NCI-H2227 treated with DMSO at 0.1 percent for 48 hours (cell line): ENCODE measurements around the gene PPP1R10.

ENCODE experiments used
- DNase-seq: peaks from one replicate; lab custom pipeline; 2025; lab: John Stamatoyannopoulos, UW

PPP1R10 gene

DNA sequence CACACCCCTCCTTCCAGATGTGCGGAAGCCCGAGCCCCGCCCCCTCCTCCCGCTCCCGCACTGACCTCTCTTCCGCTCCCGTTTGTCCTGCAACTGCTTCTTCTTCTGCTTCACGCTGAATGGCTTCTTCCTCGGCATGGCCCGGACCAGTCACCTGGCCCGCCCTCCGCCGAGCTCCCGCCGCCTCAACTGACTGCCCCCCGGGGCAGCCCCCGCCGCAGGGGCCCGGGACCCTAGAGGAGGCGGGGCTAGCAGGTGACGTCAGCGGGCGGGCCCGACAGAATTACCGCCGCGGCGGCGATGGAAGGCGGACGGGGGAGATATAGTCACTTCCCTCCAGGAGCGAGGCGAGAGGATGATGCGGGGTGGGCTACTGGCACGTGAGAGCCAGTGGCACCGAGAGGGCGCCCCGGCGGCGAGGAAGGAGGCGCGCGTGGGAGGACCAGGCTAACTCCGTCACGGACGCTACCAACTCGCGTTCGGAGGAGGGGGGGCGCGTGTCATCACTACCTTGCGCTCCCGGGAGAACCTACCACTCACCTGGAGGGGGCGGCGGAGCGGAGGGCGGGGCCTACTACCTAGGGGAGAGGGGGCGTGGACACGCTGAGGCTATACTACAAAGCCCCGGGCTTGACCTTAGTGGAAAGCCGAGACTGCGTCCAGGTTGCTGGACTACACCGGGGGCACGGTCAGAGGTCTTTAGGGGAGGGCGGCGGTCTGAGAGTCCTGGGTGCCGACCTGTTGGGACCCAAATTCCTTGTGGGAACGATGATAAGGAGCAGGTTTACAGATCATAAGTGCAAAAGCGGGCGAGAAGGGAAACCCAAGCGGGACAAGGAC, 60.8 kb downstream of the PPP1R10 start, which contains the start of gene GNL1:
GNL1 (minus strand) TSS at position 424 of the 840 bp plus-strand sequence; CDS start at position 138, 286 bp downstream.
- DNase-seq, result peak; percentile 90

DNA sequence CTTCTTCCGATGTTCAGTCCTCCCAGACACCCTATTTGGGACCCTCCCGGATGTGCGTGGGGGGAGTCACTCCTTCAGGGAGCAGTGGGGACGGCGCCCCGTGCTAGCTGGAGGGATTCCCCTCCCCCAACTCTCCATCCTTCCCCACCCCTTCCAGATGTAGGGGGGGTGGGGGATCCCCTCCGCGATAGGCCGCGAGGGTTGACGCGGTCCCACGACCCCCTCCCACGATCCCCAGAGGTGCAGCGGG, 61.3 kb downstream of the PPP1R10 start:
- DNase-seq, result peak; percentile 47

DNA sequence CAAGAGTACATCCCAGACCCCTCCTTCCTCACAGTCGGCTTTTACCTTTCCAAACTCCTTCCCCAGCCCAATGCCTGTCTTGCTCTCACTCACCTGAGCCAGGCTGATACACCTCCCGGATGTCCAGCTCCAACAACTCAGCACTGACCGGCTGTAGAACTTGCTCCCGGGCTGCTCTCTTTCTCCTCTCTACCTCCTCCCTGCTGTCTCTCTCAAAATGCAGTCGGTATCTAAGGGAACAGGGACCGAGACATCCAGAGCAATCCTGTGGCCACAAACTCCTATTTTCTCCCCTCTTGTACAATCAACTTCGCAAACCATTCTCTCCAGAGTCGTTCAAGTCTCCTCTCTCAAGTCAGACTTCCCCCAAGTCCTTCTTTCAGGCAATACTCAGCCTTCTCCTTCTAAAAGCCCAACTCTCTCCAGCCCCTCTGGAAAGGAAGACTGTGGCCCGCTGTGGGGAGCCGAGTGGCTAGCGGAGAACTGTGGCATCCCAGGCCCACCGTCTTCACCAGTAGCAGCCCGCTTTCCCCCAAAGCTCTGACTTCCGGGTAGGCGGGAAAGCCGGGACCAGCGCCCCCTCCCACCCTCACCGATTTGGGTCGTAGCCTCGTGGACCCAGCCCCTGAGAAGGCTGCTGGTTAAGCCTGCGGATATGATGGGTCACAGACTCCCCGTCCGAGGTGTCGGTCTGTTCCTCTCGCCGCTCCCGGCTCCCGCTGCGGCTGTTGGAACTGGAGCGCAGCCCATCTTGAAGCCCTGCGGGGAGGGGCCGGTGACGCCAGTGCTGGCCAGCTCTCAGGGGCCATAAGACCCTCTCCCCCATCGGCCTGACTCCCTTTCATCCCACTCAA, 61.9 kb downstream of the PPP1R10 start:
- DNase-seq, result no peak

DNA sequence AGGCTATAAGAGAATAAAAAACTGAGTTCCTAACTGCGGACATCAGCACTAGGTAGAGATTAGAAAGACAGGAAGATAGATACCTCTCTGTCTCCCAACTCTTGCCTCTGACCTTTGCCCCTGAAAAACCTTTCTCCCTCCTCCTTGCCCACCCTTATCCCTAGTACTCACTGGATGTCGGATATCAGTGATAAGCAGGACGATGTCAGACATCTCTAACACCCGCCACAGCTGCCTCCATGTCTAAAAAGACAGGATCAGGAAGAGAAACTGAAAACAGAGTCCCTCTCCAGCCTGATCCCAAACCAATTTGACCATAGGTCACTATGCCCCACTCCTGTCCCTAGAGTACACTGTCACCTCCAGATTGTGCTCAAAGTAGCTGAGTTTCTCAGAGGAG, 62.6 kb downstream of the PPP1R10 start:
- no peak for DNase-seq
